Activated T-helper 2 cell treated with anti-CD3 and anti-CD28 coated beads, Interferon-gamma antibody, Interleukin-2, Interleukin-4, amounts not matched to agents 10 μg/mL and 5 μg/mL and 100 μg/mL, durations not matched to agents 14 hours and 24 hours and 36 hours (primary cell): ENCODE measurements around the gene HUS1B. TPM values are rescaled to one million over a fixed set of nuclear protein-coding genes. Genes with fewer than 3 reads are reported as not detected.
A peak's percentile ranks its signal among the peaks of the same experiment; 100 is the strongest.

Experiments
- DNase-seq: peaks from one replicate; pipeline ENCODE4 v3.0.0; 2021; ENCODE audit warnings: low spot score
- H3K27ac Mint-ChIP-seq: one replicate; pipeline ENCODE4 v1.8.0; 2021; ENCODE audit warnings: mixed read lengths
- H3K27me3 Mint-ChIP-seq: one replicate; pipeline ENCODE4 v1.8.0; 2021; ENCODE audit warnings: low read depth, mixed read lengths
- H3K36me3 Mint-ChIP-seq: one replicate; pipeline ENCODE4 v1.8.0; 2021; ENCODE audit warnings: low read depth, mixed read lengths
- H3K4me1 Mint-ChIP-seq: one replicate; pipeline ENCODE4 v1.8.0; 2021; ENCODE audit warnings: low read depth, mixed read lengths
- H3K4me3 Mint-ChIP-seq: one replicate; pipeline ENCODE4 v1.8.0; 2021; ENCODE audit warnings: low read depth, mild to moderate bottlenecking, moderate library complexity, mixed read lengths
- H3K9me3 Mint-ChIP-seq: one replicate; pipeline ENCODE4 v1.8.0; 2021; ENCODE audit warnings: mixed read lengths
- intact Hi-C: fragments of 100-400 bp; cut with micrococcal nuclease; formaldehyde crosslinking; loops from one replicate; pipeline ENCODE4 v1.15.1; 2023
- total RNA-seq: library from RNA; stranded (reverse); gene quantifications from 2 replicates; pipeline ENCODE4 v1.2.3, GENCODE V29; 2022

The HUS1B gene
- total RNA-seq, 1 donor from 2014 or later, result 1.6 TPM

GRCh38 chr6:692356-692851, 35.5 kb upstream of the HUS1B start:
- Mint-ChIP-seq H3K4me1 (peaks cover 24% of the 10 kb centered on the region), H3K4me3 (peak overlapping the region; percentile 85), H3K36me3 (peaks cover 9% of the 10 kb centered on the region), H3K27ac (peak overlapping the region; percentile 85), H3K9me3 (no peaks in the 10 kb centered on the region), H3K27me3 (no peaks in the 10 kb centered on the region)
- DNase-seq, result peak; percentile 75
- intact Hi-C loops, result loop anchor here (1.0 kb wide), 2 partner anchors 8 to 19 kb away; no protein-coding TSS in a partner anchor

- H3K27ac Mint-ChIP-seq, result no peak overlapping the region
- no peak overlapping the region for H3K4me3 Mint-ChIP-seq
- H3K9me3 Mint-ChIP-seq, result no peaks in the 10 kb centered on the region
- intact Hi-C loops, result loop anchor here (5.0 kb wide), 1 partner anchor 397 kb away; the partner anchor contains the start of gene DUSP22
- H3K4me1 Mint-ChIP-seq, result peaks cover 34% of the 10 kb centered on the region
- no peak for DNase-seq
- no peaks in the 10 kb centered on the region for H3K27me3 Mint-ChIP-seq
- H3K36me3 Mint-ChIP-seq, result peaks cover 16% of the 10 kb centered on the region
Measured at GRCh38 chr6:689223-689622, 32.3 kb upstream of the HUS1B start.

GRCh38 chr6:686497-686896, 29.6 kb upstream of the HUS1B start:
- Mint-ChIP-seq H3K9me3 (no peaks in the 10 kb centered on the region), H3K36me3 (peaks cover 21% of the 10 kb centered on the region), H3K4me1 (peaks cover 38% of the 10 kb centered on the region), H3K4me3 (no peak overlapping the region), H3K27ac (no peak overlapping the region), H3K27me3 (no peaks in the 10 kb centered on the region)
- DNase-seq, result no peak
- intact Hi-C loops, result loop anchor here (5.0 kb wide), 1 partner anchor 394 kb away; the partner anchor contains the start of gene DUSP22

- peak overlapping the region; percentile 15 for H3K4me3 Mint-ChIP-seq
- H3K9me3 Mint-ChIP-seq, result no peaks in the 10 kb centered on the region
- peaks cover 28% of the 10 kb centered on the region for H3K36me3 Mint-ChIP-seq
- no peaks in the 10 kb centered on the region for H3K27me3 Mint-ChIP-seq
- peaks cover 33% of the 10 kb centered on the region for H3K4me1 Mint-ChIP-seq
- peak overlapping the region; percentile 77 for H3K27ac Mint-ChIP-seq
- intact Hi-C loops, result loop anchor here (1.0 to 5.0 kb wide), 2 partner anchors 7 to 393 kb away; partner anchors contain the start of gene DUSP22
- no peak for DNase-seq
Measured at GRCh38 chr6:684831-685636, 28.1 kb upstream of the HUS1B start.

- Mint-ChIP-seq H3K9me3 (no peaks in the 10 kb centered on the region), H3K36me3 (peaks cover 27% of the 10 kb centered on the region), H3K27me3 (no peaks in the 10 kb centered on the region), H3K4me1 (peaks cover 31% of the 10 kb centered on the region), H3K27ac (peak overlapping the region; percentile 15), H3K4me3 (peak overlapping the region; percentile 11)
- DNase-seq, result no peak
- intact Hi-C loops, result loop anchor here (1.0 kb wide), 1 partner anchor 8 kb away; no protein-coding TSS in a partner anchor
Measured at GRCh38 chr6:683742-684440, 27.0 kb upstream of the HUS1B start.

GRCh38 chr6:680666-681340, 23.9 kb upstream of the HUS1B start:
- no peaks in the 10 kb centered on the region for H3K9me3 Mint-ChIP-seq
- DNase-seq, result no peak
- no peak overlapping the region for H3K27ac Mint-ChIP-seq
- intact Hi-C loops, result no loop called here
- no peak overlapping the region for H3K4me3 Mint-ChIP-seq
- H3K27me3 Mint-ChIP-seq, result no peaks in the 10 kb centered on the region
- H3K36me3 Mint-ChIP-seq, result peaks cover 31% of the 10 kb centered on the region
- H3K4me1 Mint-ChIP-seq, result peaks cover 31% of the 10 kb centered on the region

- no peak for DNase-seq
- Mint-ChIP-seq H3K36me3 (peaks cover 27% of the 10 kb centered on the region), H3K4me3 (no peak overlapping the region), H3K27ac (no peak overlapping the region), H3K4me1 (peaks cover 28% of the 10 kb centered on the region), H3K9me3 (no peaks in the 10 kb centered on the region), H3K27me3 (no peaks in the 10 kb centered on the region)
- intact Hi-C loops, result no loop called here
Measured at GRCh38 chr6:680251-680650, 23.4 kb upstream of the HUS1B start.

- DNase-seq, result no peak
Measured at GRCh38 chr6:679282-679681, 22.4 kb upstream of the HUS1B start.

GRCh38 chr6:678520-678919, 21.6 kb upstream of the HUS1B start:
- DNase-seq, result no peak
- Mint-ChIP-seq H3K27me3 (no peaks in the 10 kb centered on the region), H3K9me3 (no peaks in the 10 kb centered on the region), H3K4me3 (no peak overlapping the region), H3K36me3 (peaks cover 31% of the 10 kb centered on the region), H3K27ac (no peak overlapping the region), H3K4me1 (peaks cover 23% of the 10 kb centered on the region)
- intact Hi-C loops, result no loop called here

More at GRCh38 chr6:679282-679681, 22.4 kb upstream of the HUS1B start:
- Mint-ChIP-seq H3K4me1 (peaks cover 30% of the 10 kb centered on the region), H3K36me3 (peaks cover 31% of the 10 kb centered on the region), H3K27ac (no peak overlapping the region), H3K27me3 (no peaks in the 10 kb centered on the region), H3K9me3 (no peaks in the 10 kb centered on the region), H3K4me3 (no peak overlapping the region)
- intact Hi-C loops, result no loop called here

GRCh38 chr6:677919-678318, 21.0 kb upstream of the HUS1B start:
- Mint-ChIP-seq H3K4me3 (no peak overlapping the region), H3K9me3 (no peaks in the 10 kb centered on the region), H3K27ac (no peak overlapping the region), H3K4me1 (peaks cover 20% of the 10 kb centered on the region), H3K27me3 (no peaks in the 10 kb centered on the region), H3K36me3 (peaks cover 31% of the 10 kb centered on the region)
- intact Hi-C loops, result no loop called here
- no peak for DNase-seq

- no peak overlapping the region for H3K4me3 Mint-ChIP-seq
- intact Hi-C loops, result loop anchor here (5.0 kb wide), 1 partner anchor 43 kb away; no protein-coding TSS in a partner anchor
- H3K4me1 Mint-ChIP-seq, result peaks cover 9% of the 10 kb centered on the region
- H3K9me3 Mint-ChIP-seq, result peaks cover 10% of the 10 kb centered on the region
- H3K36me3 Mint-ChIP-seq, result peaks cover 27% of the 10 kb centered on the region
- H3K27me3 Mint-ChIP-seq, result no peaks in the 10 kb centered on the region
- DNase-seq, result no peak
- peak overlapping the region; percentile 31 for H3K27ac Mint-ChIP-seq
Measured at GRCh38 chr6:674956-675355, 18.1 kb upstream of the HUS1B start.

- Mint-ChIP-seq H3K27me3 (no peaks in the 10 kb centered on the region), H3K4me1 (peaks cover 9% of the 10 kb centered on the region), H3K9me3 (peaks cover 10% of the 10 kb centered on the region), H3K4me3 (no peak overlapping the region), H3K36me3 (peaks cover 23% of the 10 kb centered on the region), H3K27ac (no peak overlapping the region)
- intact Hi-C loops, result loop anchor here (5.0 kb wide), 1 partner anchor 42 kb away; no protein-coding TSS in a partner anchor
- DNase-seq, result no peak
Measured at GRCh38 chr6:674406-674805, 17.5 kb upstream of the HUS1B start.
